WTC11 (cell line): ENCODE results near the gene ZNF14.

ENCODE experiments used
- MYBL2 ChIP-seq: sonication (generic); formaldehyde crosslinking; IDR thresholded peaks from 2 replicates; pipeline ENCODE4 v1.8.1; 2023; ENCODE audit warnings: mild to moderate bottlenecking, moderate library complexity, missing genetic modification reagents
- SMAD3 ChIP-seq: sonication (generic); formaldehyde crosslinking; IDR thresholded peaks from 2 replicates; pipeline ENCODE4 v1.8.0; 2022; ENCODE audit warnings: missing genetic modification reagents, mild to moderate bottlenecking, borderline replicate concordance

DNA sequence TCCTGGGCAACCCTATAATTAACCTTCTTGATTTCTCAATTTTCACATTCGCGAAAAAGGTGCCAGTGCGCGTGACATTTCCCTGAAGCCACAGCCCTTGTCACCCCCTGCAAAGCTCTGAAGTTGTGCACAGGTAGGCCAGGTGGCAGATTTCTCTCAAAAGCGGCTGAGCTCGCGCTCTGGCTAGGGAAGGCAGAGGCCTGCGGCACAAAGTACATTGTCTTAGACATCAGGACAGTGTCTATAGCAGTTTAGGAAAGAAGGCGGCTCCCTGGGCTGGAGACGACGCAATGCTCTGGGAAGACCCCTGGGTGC is 42.9 kb upstream of the ZNF14 start:
- TF ChIP-seq MYBL2 (CRISPR knock-in tag) (no peak), SMAD3 (CRISPR knock-in tag) (no peak)
